Smooth muscle cell of the brain vasculature (primary cell): ENCODE measurements around the gene PSTPIP2.

Experiments used
- DNase-seq: peaks from one replicate; pipeline ENCODE4 v3.0.0-alpha.2; 2012; ENCODE audit warnings: low read depth, low spot score

Gene PSTPIP2

DNA sequence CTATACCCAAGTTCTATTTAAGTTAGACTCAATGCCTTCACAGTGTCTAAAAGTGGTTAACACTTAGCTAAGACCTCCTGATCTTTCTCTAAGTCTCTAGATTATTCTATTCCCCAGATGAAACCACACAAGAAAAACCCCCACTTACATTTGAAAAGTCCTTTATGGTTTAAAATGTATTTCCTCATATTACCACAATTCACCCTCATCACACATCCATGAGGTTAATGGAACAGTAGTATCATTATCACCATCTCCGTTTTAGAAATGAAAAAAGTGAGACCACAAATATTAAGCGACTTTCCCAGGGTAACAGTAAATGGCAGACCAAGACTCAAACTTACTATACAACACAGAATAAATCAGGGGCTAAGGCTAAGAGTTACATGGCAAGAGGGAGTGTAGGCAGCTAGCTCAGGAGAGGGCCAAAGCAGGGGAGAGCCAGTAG, 133.5 kb downstream of the PSTPIP2 start:
- no peak for DNase-seq

DNA sequence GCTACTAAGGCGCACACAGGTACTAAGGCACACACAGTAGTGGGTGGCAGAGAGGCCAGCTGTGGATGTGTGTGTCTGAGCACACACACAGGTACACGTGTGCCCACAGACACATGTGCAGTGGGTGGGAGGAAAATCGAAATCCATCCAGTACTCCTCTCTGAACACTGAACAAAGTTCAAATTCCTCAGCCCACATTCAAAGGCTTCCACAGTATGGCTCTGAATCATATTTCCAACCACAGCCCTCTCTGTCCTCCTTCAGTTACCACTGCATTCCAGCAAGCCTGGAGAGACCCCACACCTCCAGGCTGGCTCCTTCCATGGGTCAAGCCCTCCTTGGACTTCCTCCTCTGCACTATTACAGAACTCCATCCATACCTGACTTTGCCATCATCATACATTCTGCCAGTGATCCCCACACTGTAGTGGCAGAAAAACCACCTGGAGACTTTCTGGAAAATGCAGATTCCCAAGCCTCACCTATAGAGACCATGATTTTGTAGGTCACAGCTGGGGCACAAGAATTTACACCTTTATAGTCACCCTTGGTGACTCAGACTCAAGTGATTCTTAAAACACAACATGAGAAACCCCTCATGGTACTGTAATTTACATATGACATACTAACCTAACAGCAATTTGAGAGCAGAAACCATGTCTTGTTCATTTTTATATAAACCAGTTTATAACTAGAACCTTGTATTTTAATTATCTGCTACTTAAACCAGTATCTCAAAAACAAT, 136.3 kb downstream of the PSTPIP2 start:
- no peak for DNase-seq
